Rectal smooth muscle tissue (tissue), 1 donor: Measurements from ENCODE around the gene ARHGEF4.

Experiments
- H3K27ac ChIP-seq: one replicate; pipeline ENCODE4 v1.7.0; 2013; ENCODE audit warnings: low read depth, low read length, inconsistent platforms
- H3K27me3 ChIP-seq: one replicate; pipeline ENCODE4 v1.7.0; 2013; ENCODE audit warnings: low read length; ENCODE audit not compliant: control insufficient read depth, insufficient read depth
- H3K36me3 ChIP-seq: one replicate; pipeline ENCODE4 v1.7.0; 2013; ENCODE audit warnings: low read length; ENCODE audit not compliant: control insufficient read depth, insufficient read depth
- H3K4me1 ChIP-seq: one replicate; pipeline ENCODE4 v1.7.0; 2013; ENCODE audit warnings: low read length; ENCODE audit not compliant: control insufficient read depth, insufficient read depth
- H3K4me3 ChIP-seq: one replicate; pipeline ENCODE4 v1.7.0; 2013; ENCODE audit warnings: low read length
- H3K9ac ChIP-seq: one replicate; pipeline ENCODE4 v1.7.0; 2013; ENCODE audit warnings: low read length

Gene ARHGEF4

GRCh38 chr2:130843321-130843985, 6.7 kb downstream of the ARHGEF4 start:
- Histone ChIP-seq H3K4me1 (no peaks in the 10 kb centered on the region), H3K27me3 (peaks cover 4% of the 10 kb centered on the region), H3K4me3 (no peak overlapping the region), H3K27ac (no peak overlapping the region), H3K36me3 (no peaks in the 10 kb centered on the region), H3K9ac (no peak overlapping the region)

- Histone ChIP-seq H3K36me3 (no peaks in the 10 kb centered on the region), H3K4me1 (no peaks in the 10 kb centered on the region), H3K27me3 (peaks cover 4% of the 10 kb centered on the region), H3K27ac (no peak overlapping the region), H3K9ac (no peak overlapping the region), H3K4me3 (no peak overlapping the region)
These were observed 7.4 kb downstream of the ARHGEF4 start for GRCh38 chr2:130844161-130844560.

DNA sequence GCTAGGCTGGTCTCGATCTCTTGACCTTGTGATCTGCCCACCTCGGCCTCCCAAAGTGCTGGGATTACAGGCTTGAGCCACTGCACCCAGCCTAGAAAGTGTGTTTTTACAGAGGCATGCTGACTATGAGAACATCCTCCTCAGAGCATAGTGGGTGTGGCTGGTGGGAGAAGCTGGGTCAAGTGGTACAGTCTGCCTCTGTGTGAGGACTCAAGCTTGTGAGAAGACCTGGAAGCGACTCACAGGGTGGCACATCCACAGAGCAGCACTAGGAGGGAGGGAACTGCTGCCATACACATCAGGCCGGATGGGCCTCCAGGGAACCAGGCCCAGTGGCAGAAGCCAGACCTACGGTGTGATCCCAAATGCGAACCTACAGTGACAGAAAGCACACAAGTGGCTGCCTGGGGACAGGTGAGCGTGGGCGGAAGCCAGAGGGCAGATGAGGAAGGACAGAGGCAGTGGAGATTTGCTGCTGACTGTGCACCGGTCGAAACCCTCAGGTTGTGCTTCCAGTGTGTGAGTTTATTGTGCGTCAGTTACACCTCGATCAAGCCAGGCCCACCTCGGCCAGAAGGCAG, 8.9 kb downstream of the ARHGEF4 start:
- H3K27me3 ChIP-seq = peaks cover 4% of the 10 kb centered on the region
- no peaks in the 10 kb centered on the region for H3K36me3 ChIP-seq
- no peak overlapping the region for H3K9ac ChIP-seq
- no peak overlapping the region for H3K27ac ChIP-seq
- no peaks in the 10 kb centered on the region for H3K4me1 ChIP-seq
- no peak overlapping the region for H3K4me3 ChIP-seq

- Histone ChIP-seq H3K9ac (no peak overlapping the region), H3K27me3 (peaks cover 4% of the 10 kb centered on the region), H3K36me3 (no peaks in the 10 kb centered on the region), H3K4me1 (no peaks in the 10 kb centered on the region), H3K4me3 (no peak overlapping the region), H3K27ac (no peak overlapping the region)
These were observed 9.5 kb downstream of the ARHGEF4 start for GRCh38 chr2:130846233-130846632.

DNA sequence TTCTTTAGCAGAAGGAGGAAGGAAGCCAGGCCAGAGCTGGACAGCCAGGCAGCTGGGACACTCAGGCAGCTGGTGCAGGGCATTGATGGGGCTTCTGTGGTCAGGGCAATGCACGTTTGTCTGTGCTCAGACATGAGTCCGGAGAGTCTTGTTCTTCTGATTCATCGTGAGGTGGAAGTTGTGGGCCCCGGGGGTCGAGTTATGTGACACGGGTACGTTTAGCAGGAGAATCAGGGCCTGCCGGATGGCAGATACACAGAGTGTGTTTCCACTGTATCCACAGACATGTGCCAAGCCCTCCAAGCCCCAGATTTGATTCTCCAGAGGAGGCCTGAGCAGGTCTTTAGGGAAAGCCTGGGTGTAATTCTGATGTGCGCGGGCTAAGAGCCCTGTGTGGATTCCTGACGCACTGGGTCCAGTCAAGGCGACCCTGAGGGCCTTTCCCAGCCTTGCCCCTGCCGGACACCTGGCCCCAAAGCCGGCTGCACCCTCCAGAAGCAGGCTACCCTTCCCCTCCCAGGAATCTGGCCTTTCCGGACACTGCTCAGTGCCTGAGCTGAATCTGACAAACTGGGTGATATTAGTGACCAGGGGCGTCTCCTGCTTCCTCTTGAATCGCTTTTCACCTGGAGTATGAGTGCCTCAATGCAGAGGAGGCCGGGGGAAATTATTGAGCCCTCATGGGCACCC, 10.1 kb downstream of the ARHGEF4 start:
- H3K9ac ChIP-seq = no peak overlapping the region
- H3K36me3 ChIP-seq = no peaks in the 10 kb centered on the region
- no peaks in the 10 kb centered on the region for H3K4me1 ChIP-seq
- H3K27me3 ChIP-seq = peaks cover 2% of the 10 kb centered on the region
- no peak overlapping the region for H3K4me3 ChIP-seq
- no peak overlapping the region for H3K27ac ChIP-seq

GRCh38 chr2:130847776-130848525, 11.2 kb downstream of the ARHGEF4 start:
- Histone ChIP-seq H3K36me3 (no peaks in the 10 kb centered on the region), H3K9ac (no peak overlapping the region), H3K27me3 (no peaks in the 10 kb centered on the region), H3K4me3 (no peak overlapping the region), H3K27ac (no peak overlapping the region), H3K4me1 (no peaks in the 10 kb centered on the region)

DNA sequence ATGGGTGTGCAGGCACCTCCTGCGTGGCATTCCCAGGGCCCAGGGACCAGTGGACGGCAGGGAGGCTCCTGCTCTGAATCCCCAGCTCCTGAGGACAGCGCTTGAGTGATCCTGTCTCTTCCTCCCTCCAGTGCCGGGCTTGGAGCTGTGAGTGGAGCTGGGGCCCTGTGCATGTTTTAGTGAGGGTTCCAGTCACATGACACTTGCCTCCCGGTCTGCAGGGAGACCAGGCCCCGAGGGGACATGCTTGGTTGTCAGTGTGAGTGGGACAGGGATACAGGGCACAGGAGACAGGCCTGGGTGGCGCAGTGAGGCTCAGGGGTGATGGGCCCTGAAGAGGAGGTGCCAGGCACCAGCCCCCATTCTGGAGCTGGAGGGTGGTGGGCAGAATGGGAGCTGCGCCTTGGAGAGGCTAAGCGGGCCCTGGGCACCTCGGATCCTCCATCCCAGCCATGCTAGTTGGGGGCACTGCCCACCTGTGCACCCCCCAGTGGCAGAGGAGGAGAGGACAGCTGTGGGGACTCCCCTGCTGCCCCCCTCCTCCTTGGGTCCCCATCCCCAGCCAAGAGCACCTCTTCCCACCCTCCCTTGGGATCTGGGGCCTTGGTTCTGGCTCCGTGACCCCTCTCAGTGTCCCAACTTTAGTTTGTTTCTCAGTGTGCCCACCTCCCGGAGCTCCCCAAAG, 12.0 kb downstream of the ARHGEF4 start:
- Histone ChIP-seq H3K9ac (no peak overlapping the region), H3K27ac (no peak overlapping the region), H3K4me1 (no peaks in the 10 kb centered on the region), H3K27me3 (no peaks in the 10 kb centered on the region), H3K36me3 (no peaks in the 10 kb centered on the region), H3K4me3 (no peak overlapping the region)

- Histone ChIP-seq H3K4me1 (no peaks in the 10 kb centered on the region), H3K27me3 (no peaks in the 10 kb centered on the region), H3K4me3 (no peak overlapping the region), H3K36me3 (no peaks in the 10 kb centered on the region), H3K27ac (no peak overlapping the region), H3K9ac (no peak overlapping the region)
These were observed 13.4 kb downstream of the ARHGEF4 start for GRCh38 chr2:130849896-130850787.

GRCh38 chr2:130850788-130851623, 14.3 kb downstream of the ARHGEF4 start:
- Histone ChIP-seq H3K27ac (no peak overlapping the region), H3K4me3 (no peak overlapping the region), H3K36me3 (no peaks in the 10 kb centered on the region), H3K9ac (no peak overlapping the region), H3K27me3 (no peaks in the 10 kb centered on the region), H3K4me1 (no peaks in the 10 kb centered on the region)

- Histone ChIP-seq H3K4me3 (no peak overlapping the region), H3K9ac (no peak overlapping the region), H3K36me3 (no peaks in the 10 kb centered on the region), H3K4me1 (no peaks in the 10 kb centered on the region), H3K27ac (no peak overlapping the region), H3K27me3 (no peaks in the 10 kb centered on the region)
These were observed 15.1 kb downstream of the ARHGEF4 start for GRCh38 chr2:130851624-130852382.
